Measurements from ENCODE around the gene HNRNPF.
"Not testable (repeated sequence)": the region's sequence is repeated elsewhere in the genome, so short reads cannot be mapped to it uniquely, and the experiment has no call there.

The HNRNPF gene

DNA sequence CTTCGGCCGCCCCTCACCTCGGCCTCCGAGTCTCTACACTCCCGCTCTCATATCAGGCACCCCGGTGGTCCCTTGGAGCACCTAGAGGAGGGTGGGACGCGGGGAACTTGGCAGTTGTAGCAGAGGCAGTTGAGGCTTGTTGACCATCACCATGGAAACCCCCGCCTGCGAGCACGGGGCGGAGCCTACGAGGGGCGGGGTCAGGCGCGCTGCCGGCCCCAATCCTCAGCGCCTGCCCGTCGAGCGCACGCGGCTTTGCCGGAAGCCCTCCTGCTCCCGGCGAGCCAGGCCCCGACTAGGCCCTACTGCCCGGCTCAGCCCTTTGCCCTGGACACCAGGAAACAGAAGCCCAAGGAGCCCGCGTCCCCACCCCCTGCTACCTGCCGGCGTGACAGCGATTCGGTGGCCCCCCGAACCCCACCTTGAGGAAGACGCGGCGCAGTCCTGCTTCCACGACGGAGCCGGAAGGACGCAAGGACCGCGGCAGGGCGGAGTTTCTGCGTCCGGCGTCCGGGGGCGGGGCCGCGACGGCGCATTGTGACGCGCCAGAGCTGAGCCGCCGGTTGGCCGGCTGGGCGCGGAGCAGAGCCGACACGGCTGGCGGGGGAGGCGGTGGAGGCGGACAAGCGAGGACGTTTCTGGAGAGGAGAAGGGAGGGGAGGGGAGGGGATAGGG is at the start of gene HNRNPF (continued):
- TF ChIP-seq ZBTB26 (tag by site-specific recombination; optimal IDR thresholded peaks at IDR 0.05), result peak; percentile 95
- TF ChIP-seq ZNF10 (tag by site-specific recombination; IDR thresholded peaks at IDR 0.05), result 0 out of 2 replicates have a peak, but pooled peaks have one; percentile 10
- TF ChIP-seq ZNF843 (tag by site-specific recombination; IDR thresholded peaks at IDR 0.05), result peak; percentile 81
- peak; percentile 18; the same call in 1 of the 2 replicates for TF ChIP-seq ZNF596 (tag by site-specific recombination; IDR thresholded peaks at IDR 0.05)
- TF ChIP-seq ZSCAN5A (tag by site-specific recombination; IDR thresholded peaks at IDR 0.05), result peak; percentile 67; the same call in 1 of the 2 replicates
- TF ChIP-seq KLF9 (tag by site-specific recombination; IDR thresholded peaks at IDR 0.05; ENCODE audit: low read depth), result peak; percentile 76
- TF ChIP-seq ZNF433 (tag by site-specific recombination; IDR thresholded peaks at IDR 0.05; ENCODE audit: low read depth), result no peak
- peak; percentile 76 for TF ChIP-seq EGR2 (tag by site-specific recombination; IDR thresholded peaks at IDR 0.05; ENCODE audit: low read depth)
- TF ChIP-seq ZNF335 (tag by site-specific recombination; conservative IDR thresholded peaks at IDR 0.05), result peak; percentile 90
- TF ChIP-seq ZNF610 (tag by site-specific recombination; IDR thresholded peaks at IDR 0.05; ENCODE audit: borderline replicate concordance), result peak; percentile 25; the same call in 1 of the 2 replicates
- no peak for TF ChIP-seq ZNF211 (tag by site-specific recombination; IDR thresholded peaks at IDR 0.05; ENCODE audit: low read depth)
- TF ChIP-seq ZNF16 (tag by site-specific recombination; IDR thresholded peaks at IDR 0.05; ENCODE audit: low read depth), result no peak
- no peak for TF ChIP-seq HOXD13 (CRISPR knock-in tag; IDR thresholded peaks at IDR 0.05; ENCODE audit: borderline replicate concordance)
- no peak for TF ChIP-seq ZNF280D (tag by site-specific recombination; IDR thresholded peaks at IDR 0.05)
- no peak for TF ChIP-seq ZNF223 (tag by site-specific recombination; IDR thresholded peaks at IDR 0.05)
- no peak for TF ChIP-seq SCRT1 (tag by site-specific recombination; IDR thresholded peaks at IDR 0.05; ENCODE audit: borderline replicate concordance)
- TF ChIP-seq ATF2 (tag by site-specific recombination; IDR thresholded peaks at IDR 0.05; ENCODE audit: low read depth), result no peak

DNA sequence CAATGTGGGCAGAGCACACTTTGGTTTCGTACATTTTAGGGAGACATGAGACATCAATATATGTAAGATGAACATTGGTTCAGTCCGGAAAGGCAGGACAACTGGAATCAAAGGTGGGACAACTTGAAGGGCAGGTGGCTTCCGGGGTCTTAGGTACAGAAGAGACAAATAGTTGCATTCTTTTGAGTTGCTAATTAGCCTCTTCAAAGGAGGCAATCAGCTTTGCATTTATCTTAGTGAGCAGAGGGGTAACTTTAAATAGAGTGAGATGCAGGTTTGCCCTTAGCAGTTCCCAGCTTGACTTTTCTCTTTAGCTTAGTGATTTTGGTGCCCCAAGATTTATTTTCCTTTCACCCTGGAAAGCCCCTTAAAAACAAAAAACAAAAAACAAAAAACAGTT is 49.2 kb upstream of the HNRNPF start:
- no peaks in the 10 kb centered on the region for H3K9me3 ChIP-seq (ENCODE audit: control insufficient read depth, insufficient read depth, low read depth, low read length)
- ChIA-PET POLR2A (interaction anchor here (2.2 kb wide), 1 partner anchor 62 kb away, joined by 8 read pairs; no protein-coding TSS in a partner anchor), CTCF (interaction anchor here (0.8 to 1.2 kb wide), 4 partner anchors 73 to 166 kb away, joined by 3 to 4 read pairs (median 3); no protein-coding TSS in a partner anchor)
- H3K36me3 ChIP-seq (ENCODE audit: control insufficient read depth in 2 of 2, insufficient read depth in 1 of 2, low read length in 2 of 2), result no peaks in the 10 kb centered on the region
- H3K27ac ChIP-seq (ENCODE audit: extremely low read depth, low read depth, low read length), result no peak overlapping the region
- TF ChIP-seq ZNF677 (tag by site-specific recombination; IDR thresholded peaks at IDR 0.05) (no peak), ZNF19 (tag by site-specific recombination; IDR thresholded peaks at IDR 0.05; ENCODE audit: low read depth) (no peak), ZBTB17 (tag by site-specific recombination; IDR thresholded peaks at IDR 0.05) (no peak), ZIC2 (tag by site-specific recombination; IDR thresholded peaks at IDR 0.05) (no peak), SETDB1 (IDR thresholded peaks at IDR 0.05; ENCODE audit: insufficient read length, low read length) (no peak), ZNF266 (tag by site-specific recombination; IDR thresholded peaks at IDR 0.05; ENCODE audit: low read depth) (no peak), REPIN1 (tag by site-specific recombination; IDR thresholded peaks at IDR 0.05; ENCODE audit: low read depth) (no peak), ZNF274 (IDR thresholded peaks at IDR 0.05; ENCODE audit: low read length) (no peak), ZNF274 (tag by site-specific recombination; IDR thresholded peaks at IDR 0.05; ENCODE audit: borderline replicate concordance) (no peak), ZSCAN16 (tag by site-specific recombination; IDR thresholded peaks at IDR 0.05) (no peak)
- no peak overlapping the region for H3K4me3 ChIP-seq (ENCODE audit: low read depth, low read length)
- H3K4me1 ChIP-seq (ENCODE audit: control insufficient read depth, insufficient read depth, low read length), result no peaks in the 10 kb centered on the region

GRCh38 chr10:43456561-43456960 is 47.6 kb upstream of the HNRNPF start:
- H3K9me3 ChIP-seq (ENCODE audit: control insufficient read depth, insufficient read depth, low read depth, low read length); POLR2A ChIA-PET; H3K4me1 ChIP-seq (ENCODE audit: control insufficient read depth, insufficient read depth, low read length); H3K4me3 ChIP-seq (ENCODE audit: low read depth, low read length); H3K27ac ChIP-seq (ENCODE audit: extremely low read depth, low read depth, low read length); H3K36me3 ChIP-seq (ENCODE audit: control insufficient read depth in 2 of 2, insufficient read depth in 1 of 2, low read length in 2 of 2): not testable (repeated sequence)
- CTCF ChIA-PET, result interaction anchor here (0.9 kb wide), 1 partner anchor 164 kb away, joined by 3 read pairs; no protein-coding TSS in a partner anchor

Data from HEK293 (cell line).